Measurements from ENCODE around the gene RNF126. TPM values are rescaled to one million over a fixed set of nuclear protein-coding genes. Genes with fewer than 3 reads are reported as not detected.

The RNF126 gene
- total RNA-seq, 2 experiments from 2014 or later, result 106 to 108 TPM

DNA sequence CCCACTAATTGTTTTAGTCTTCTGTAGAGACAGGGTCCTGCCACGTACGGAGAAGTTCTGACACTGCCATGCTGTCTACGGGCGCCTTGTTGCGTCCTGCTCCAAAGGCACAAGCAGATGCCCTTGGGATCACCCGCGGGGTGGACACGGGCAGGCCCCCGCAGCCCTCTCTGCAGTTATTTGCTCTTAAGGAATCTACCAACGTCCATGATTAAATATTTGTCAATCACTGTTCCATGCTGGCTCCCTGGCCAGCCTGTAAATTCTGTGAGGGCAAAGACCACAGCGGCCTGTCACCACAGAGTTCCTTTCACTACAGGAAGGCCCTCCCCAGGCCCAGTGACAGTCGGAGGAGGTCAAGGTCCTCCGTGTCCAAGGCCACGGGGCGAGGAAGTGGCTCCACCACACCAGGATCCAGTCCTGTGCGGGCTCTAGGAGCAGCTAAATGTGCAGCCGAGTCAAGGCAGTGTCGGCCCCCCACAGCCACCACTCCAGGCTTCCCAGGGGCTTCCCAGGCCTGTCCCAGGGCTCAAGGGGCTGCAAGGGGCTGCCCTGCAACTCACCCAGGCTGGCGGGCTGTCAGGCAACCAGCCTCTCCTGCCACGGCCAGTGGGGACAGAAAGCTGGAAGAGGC is 2.1 kb downstream of the RNF126 start:
- Mint-ChIP-seq H3K27me3 (no peaks in the 10 kb centered on the region), H3K4me1 (peaks cover 22% of the 10 kb centered on the region), H3K36me3 (peaks cover 24% of the 10 kb centered on the region), H3K9me3 (no peaks in the 10 kb centered on the region), H3K27ac (peak overlapping the region; percentile 97), H3K4me3 (peak overlapping the region; percentile 99)
- DNase-seq, result no peak

DNA sequence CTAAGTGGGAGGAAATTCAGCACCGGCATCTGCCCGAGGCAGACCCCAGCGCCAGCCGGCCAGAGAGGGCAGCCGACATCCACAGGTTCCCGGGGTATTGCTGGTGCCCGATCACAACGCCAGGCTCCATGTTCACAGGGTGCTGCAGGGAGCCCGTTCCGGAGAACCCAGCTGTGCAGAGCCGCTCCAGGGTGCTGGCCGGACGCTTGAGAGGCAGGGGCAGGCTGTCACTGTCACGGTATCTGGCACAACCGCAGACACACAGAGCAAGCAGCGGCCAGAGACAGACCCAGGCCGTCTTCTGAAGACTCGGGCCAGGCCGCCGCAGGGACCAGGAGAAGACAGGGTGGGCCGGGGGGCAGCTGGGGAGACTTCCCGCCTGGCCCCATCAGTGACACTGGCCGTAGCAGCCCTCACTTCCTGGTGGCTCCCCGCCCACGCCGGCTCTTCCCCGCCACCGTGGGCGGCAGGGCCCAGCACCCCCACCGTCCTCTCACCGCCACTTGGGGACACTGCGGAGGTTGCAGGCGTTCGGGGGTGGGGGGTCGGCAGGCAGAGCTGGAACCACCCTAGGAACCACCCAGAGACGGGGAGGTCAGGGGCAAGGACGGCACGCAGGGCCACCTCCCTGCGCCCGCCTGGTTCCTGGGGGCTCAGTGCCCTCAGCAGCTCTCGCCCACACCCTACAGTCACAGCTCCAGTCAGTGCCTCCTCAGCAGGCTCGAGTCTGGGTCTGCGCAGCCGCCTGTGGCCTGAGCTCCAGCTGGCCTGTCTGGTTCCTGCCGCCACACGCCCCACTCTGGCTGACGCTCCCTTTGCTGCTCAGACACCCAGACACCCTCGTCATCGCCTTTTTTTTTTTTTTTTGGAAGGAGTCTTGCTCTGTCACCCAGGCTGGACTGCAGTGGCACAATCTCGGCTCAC is 3.8 kb downstream of the RNF126 start:
- peaks cover 28% of the 10 kb centered on the region for H3K36me3 Mint-ChIP-seq
- no peaks in the 10 kb centered on the region for H3K9me3 Mint-ChIP-seq
- peak overlapping the region; percentile 97 for H3K27ac Mint-ChIP-seq
- peaks cover 34% of the 10 kb centered on the region for H3K4me1 Mint-ChIP-seq
- no peaks in the 10 kb centered on the region for H3K27me3 Mint-ChIP-seq
- DNase-seq, result no peak
- peak overlapping the region; percentile 99 for H3K4me3 Mint-ChIP-seq

DNA sequence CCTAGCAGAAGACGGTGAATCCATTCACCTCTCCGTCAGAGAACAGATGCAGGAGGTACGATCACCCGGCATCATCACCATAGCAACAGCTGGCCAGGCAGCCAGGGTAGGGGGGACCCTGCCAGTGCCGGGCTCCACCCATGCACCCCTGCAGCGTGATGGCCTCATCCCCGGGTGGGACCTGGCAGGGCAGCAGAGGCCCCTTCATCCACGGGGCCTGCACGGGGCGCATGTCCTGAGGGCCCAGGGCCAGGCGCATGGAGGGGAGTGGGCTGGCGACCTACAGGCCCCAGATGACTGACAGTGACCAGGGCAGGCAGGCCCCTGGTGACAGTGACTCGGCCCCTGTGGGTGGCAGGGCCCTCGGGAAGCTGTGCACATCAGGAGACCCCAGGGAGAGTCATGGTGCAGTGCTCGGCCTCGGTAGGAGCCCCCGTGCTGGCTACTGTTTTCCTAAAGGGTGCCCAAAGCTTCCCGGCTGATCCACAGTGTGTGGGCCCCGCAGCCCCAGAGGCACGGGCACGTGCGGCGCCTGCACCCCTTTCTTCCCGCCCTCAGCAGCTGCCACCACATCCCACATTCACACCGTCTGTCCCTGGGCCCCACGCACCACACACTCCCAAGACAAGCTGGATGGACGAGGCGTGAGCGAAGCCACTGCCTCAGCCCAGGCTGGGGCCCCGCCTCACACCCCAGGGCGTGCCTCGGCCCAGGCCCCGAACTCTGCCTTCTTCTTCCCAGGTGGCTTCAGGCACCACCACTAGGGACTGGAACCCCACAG is 4.8 kb downstream of the RNF126 start:
- H3K36me3 Mint-ChIP-seq, result peaks cover 28% of the 10 kb centered on the region
- no peaks in the 10 kb centered on the region for H3K27me3 Mint-ChIP-seq
- no peaks in the 10 kb centered on the region for H3K9me3 Mint-ChIP-seq
- peaks cover 28% of the 10 kb centered on the region for H3K4me1 Mint-ChIP-seq
- H3K4me3 Mint-ChIP-seq, result peak overlapping the region; percentile 18
- no peak overlapping the region for H3K27ac Mint-ChIP-seq
- DNase-seq, result no peak

DNA sequence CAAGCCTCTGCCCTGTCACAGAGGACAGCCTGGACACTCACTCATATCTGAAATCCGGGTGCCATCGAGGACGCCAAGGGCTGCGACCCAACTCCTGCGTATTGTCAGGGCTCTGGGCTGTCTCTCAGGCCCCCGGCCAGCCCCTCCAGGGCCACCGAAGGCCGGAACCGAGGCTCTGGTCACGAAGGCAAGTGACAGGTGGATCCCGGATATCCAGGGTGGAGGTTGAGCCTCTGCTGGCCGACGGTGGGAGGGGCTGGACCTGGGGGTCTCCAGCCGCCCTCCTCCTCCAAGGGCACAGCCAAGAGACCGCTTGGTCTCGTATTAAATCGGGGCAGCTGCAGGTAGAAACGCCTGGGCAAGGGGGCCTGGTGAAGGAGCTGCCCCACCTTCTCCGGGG is 5.4 kb downstream of the RNF126 start:
- no peak overlapping the region for H3K27ac Mint-ChIP-seq
- peaks cover 28% of the 10 kb centered on the region for H3K4me1 Mint-ChIP-seq
- H3K4me3 Mint-ChIP-seq, result no peak overlapping the region
- H3K9me3 Mint-ChIP-seq, result no peaks in the 10 kb centered on the region
- H3K36me3 Mint-ChIP-seq, result peaks cover 28% of the 10 kb centered on the region
- DNase-seq, result no peak
- H3K27me3 Mint-ChIP-seq, result no peaks in the 10 kb centered on the region

DNA sequence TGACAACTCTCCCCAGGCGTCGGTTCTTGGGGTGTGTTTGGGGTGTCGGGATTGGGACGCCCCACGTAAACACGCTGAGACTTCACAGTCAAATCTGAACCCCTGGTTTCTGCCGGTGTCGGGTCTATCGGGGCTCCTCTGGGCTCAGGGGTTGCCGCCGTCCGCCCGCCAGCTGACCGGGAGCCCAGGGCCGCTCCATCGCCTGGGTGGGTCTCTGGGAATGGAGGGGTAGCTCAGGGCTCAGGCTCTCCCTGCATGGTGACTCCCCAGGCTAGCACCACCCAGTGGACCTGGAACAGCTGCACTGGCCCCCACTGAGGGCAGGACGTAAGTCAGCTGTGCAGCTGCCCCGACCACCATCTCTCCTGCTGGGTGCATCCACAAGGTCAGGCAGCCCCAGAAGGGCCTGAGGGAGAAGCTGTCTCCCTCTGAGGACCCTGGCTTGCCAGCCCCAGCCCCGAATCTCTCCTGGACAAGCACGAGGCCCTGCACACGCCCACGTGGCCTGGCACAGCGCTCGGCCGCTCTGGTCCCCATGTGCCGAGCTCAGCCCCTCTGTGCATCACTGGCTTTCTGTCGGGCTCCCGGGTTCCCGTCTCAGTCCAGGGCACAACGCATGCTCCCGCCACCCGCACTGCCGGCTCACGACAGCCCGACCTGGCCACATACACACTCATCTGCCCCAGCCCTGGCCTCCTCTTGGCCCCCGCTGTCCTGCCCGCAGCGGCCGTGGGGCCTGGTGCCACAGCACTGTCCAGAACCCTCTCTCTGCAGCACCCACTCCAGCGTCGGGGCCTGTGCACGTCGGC is 6.1 kb downstream of the RNF126 start:
- Mint-ChIP-seq H3K36me3 (peaks cover 26% of the 10 kb centered on the region), H3K9me3 (no peaks in the 10 kb centered on the region), H3K27ac (no peak overlapping the region), H3K4me1 (peaks cover 28% of the 10 kb centered on the region), H3K4me3 (no peak overlapping the region), H3K27me3 (no peaks in the 10 kb centered on the region)
- no peak for DNase-seq

DNA sequence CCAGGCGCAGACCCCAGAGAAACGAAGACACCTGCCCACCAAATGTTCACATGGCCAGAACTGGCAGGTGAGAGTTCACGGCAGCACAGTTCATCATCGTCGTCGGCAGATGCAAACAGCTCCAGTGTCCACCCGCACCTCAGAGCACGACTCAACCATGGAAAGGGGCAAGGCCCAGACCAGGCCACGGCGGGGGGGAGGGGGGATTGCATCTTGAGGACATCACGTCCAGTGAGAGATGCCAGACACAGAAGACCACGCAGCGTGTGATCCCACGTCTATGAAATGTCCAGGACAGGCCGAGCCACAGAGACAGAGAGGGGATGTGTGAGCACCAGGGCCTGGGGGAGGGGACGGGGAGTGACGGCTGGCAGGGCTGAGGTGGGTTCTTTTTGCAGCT is 7.3 kb downstream of the RNF126 start:
- Mint-ChIP-seq H3K27ac (no peak overlapping the region), H3K27me3 (no peaks in the 10 kb centered on the region), H3K4me3 (no peak overlapping the region), H3K9me3 (no peaks in the 10 kb centered on the region), H3K4me1 (peaks cover 27% of the 10 kb centered on the region), H3K36me3 (peaks cover 14% of the 10 kb centered on the region)
- no peak for DNase-seq

DNA sequence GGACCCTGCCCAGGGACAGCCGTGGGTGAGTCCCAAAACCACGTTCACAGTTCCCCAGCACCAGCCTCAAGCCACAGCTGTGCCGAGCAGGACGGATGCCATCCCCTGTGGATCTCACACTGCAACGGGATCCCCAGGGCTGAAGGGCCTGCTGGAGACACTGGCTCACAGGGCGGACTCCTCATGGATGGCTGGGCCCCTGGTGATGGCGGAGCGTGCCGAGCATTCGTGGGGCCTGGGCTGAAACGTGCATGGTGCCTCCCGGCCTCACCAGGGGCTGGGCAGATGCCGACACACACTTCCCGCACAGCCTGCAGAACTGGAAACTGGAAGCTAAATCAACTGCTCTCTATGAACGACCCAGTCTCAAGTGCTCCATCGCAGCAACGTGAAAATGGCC is 9.6 kb downstream of the RNF126 start:
- no peaks in the 10 kb centered on the region for H3K9me3 Mint-ChIP-seq
- H3K4me1 Mint-ChIP-seq, result peaks cover 15% of the 10 kb centered on the region
- H3K27ac Mint-ChIP-seq, result no peak overlapping the region
- peaks cover 8% of the 10 kb centered on the region for H3K36me3 Mint-ChIP-seq
- DNase-seq, result no peak
- no peaks in the 10 kb centered on the region for H3K27me3 Mint-ChIP-seq
- no peak overlapping the region for H3K4me3 Mint-ChIP-seq

DNA sequence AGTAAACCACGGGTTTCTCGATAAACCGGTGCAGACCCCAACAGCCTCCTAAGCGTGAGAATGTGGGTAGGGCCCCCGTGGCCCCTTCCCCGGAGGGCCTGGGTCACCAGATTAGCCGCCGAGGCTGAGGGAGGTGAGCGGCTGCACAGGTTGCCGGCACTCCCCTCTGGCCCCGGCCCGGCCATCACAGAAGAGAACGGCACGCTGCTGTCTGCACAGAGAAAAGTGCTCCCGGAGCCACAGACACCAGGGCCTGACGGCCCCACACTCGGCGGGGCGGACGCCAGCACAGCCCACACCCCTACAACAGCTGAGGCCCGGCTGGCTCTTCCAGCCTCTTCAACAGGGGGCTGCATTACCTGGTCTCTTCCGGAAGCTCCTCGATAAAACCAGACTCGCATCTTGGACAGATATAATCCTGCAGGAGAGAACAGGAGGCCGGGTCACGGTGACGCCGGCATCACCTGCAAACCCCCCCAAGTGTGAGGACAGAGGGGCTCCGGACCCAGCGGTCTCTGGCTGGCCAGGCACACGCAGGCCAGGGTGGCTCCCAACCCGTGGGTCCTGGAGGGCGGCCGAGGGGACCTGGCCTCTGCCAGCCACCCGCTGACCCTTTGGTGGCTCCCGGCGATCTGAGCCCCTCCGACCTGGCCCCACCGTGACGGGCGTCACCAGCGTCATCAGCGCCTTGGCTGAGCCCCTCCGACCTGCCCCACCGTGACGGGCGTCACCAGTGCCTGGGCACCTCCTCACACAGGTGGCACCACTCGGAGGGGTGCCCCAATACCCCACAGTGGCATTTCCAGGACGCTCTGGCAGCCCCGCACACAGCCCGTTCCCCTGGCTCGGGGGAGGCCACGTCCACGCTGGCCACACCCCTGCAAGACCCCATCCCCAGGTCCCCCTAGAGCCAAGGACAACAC is 10.3 kb downstream of the RNF126 start:
- peaks cover 15% of the 10 kb centered on the region for H3K4me1 Mint-ChIP-seq
- peaks cover 10% of the 10 kb centered on the region for H3K36me3 Mint-ChIP-seq
- H3K27ac Mint-ChIP-seq, result no peak overlapping the region
- DNase-seq, result no peak
- no peaks in the 10 kb centered on the region for H3K27me3 Mint-ChIP-seq
- H3K4me3 Mint-ChIP-seq, result no peak overlapping the region
- H3K9me3 Mint-ChIP-seq, result no peaks in the 10 kb centered on the region

DNA sequence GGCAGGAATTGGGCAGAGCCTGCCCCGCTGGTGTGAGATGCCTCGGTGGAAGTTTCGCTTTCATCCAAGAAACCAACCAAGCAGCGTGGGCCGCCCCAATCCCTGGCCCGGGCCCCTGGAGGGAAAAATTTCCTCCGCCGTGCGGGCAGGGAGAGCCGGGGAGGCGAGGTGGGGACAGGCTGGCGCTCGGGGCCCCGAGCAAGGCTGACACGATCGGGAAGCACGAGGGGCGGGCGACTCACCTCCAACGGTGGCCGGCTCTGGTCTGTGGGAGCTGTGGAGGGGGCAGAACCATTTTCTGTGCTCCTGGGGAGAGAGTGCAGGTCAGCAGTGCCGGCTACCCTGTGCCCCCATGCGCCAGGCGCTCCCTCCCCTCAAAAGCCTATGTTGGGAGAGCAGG is 11.0 kb downstream of the RNF126 start:
- peaks cover 15% of the 10 kb centered on the region for H3K4me1 Mint-ChIP-seq
- no peak for DNase-seq
- H3K27ac Mint-ChIP-seq, result no peak overlapping the region
- no peaks in the 10 kb centered on the region for H3K9me3 Mint-ChIP-seq
- H3K36me3 Mint-ChIP-seq, result peaks cover 10% of the 10 kb centered on the region
- no peaks in the 10 kb centered on the region for H3K27me3 Mint-ChIP-seq
- no peak overlapping the region for H3K4me3 Mint-ChIP-seq

DNA sequence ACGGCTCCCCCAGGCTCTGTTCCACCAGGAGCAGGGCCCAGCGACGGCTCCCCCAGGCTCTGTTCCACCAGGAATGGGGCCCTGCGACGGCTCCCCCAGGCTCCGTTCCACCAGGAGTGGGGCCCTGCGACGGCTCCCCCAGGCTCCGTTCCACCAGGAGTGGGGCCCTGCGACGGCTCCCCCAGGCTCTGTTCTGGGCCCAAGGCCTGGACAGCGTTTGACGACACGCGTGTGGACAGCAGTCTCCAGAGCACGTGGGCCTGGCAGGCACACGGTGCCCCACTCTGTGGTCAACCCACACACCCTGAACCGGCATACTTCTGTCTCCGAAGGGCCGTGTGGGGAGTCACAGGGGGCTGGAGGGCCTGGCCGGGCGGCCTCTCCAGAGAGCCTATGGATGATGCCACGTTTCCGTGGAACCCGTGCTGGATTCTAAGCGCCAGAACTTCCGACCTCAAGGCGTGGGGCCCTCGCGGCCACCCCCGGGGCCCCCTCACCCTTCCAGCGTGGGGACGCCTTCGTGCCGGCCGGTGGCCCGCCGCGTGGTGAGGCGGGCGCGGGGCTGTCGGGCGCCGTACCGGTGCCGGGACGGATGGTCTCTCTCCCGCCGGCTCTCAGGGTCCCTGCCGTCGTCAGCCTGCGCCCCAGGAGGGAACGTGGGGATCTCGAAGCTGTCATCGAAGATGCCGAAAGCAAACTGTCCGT is 11.7 kb downstream of the RNF126 start:
- no peak overlapping the region for H3K27ac Mint-ChIP-seq
- H3K4me1 Mint-ChIP-seq, result peaks cover 15% of the 10 kb centered on the region
- H3K9me3 Mint-ChIP-seq, result no peaks in the 10 kb centered on the region
- no peak for DNase-seq
- H3K27me3 Mint-ChIP-seq, result no peaks in the 10 kb centered on the region
- no peak overlapping the region for H3K4me3 Mint-ChIP-seq
- peaks cover 10% of the 10 kb centered on the region for H3K36me3 Mint-ChIP-seq

DNA sequence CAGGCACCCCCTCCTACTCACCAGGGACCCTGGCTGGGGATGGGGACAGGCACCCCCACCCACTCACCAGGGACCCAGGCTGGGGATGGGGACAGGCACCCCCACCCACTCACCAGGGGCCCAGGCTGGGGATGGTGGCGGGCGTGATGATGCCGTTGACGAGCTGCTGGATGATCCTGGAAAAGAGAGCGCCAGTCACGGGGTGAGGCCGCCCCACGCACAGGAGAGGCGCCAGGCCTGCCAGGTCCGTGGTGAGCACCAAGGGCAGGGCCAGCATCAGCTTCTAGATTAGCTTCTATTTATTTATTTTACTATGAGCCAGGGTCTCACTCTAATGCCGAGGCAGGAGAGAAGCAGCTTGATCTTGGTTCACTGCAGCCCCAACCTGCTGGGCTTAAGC is 12.9 kb downstream of the RNF126 start:
- H3K4me3 Mint-ChIP-seq, result no peak overlapping the region
- H3K4me1 Mint-ChIP-seq, result peaks cover 5% of the 10 kb centered on the region
- no peaks in the 10 kb centered on the region for H3K9me3 Mint-ChIP-seq
- no peak for DNase-seq
- H3K27ac Mint-ChIP-seq, result no peak overlapping the region
- peaks cover 10% of the 10 kb centered on the region for H3K36me3 Mint-ChIP-seq
- no peaks in the 10 kb centered on the region for H3K27me3 Mint-ChIP-seq

DNA sequence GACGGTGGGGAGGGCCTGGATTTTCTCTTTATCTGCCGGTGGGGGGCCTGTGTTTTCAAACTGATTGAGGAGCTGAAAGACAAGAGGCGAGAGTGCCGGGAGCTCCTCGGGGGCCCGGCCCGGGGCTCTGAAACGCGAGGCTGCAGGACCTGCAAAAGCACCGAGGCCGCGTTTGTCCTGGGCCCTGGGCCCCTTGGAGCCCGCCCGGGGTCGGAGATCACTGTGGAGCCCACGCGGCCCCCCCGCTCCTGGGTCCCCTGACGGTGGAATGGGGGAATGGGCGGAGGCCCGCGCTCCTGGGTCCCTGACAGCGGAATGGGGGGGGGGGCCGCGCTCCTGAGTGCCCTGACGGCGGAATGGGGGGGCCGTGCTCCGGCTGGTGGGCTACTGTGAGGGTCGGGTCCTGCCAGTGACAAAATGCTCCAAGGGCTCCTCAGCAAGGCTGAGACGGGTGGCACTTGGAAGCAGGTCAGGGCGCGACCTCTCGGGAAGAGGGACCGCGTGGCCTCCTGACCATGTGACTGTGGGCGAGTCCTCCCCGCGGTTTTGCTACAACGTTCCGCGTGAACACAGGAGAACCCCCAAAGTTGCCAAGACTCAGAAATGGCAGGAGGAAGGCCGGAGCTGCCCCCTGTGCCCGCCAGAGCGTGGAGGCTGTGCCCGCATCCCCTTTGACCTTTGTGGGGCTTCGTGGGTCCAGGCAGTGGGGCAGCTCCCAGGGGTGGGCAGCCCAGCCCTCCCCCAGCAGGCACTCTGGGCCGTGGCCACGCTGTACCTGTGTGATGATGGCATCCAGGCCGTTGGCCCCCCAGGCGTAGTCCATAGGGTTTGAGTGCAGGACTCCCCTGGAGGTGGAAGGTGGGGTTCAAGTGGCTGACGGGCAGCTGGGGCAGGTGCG is 13.9 kb downstream of the RNF126 start:
- Mint-ChIP-seq H3K27ac (no peak overlapping the region), H3K36me3 (peaks cover 9% of the 10 kb centered on the region), H3K9me3 (no peaks in the 10 kb centered on the region), H3K4me1 (no peaks in the 10 kb centered on the region), H3K4me3 (no peak overlapping the region), H3K27me3 (no peaks in the 10 kb centered on the region)
- no peak for DNase-seq
